Stimulated activated CD4-positive, alpha-beta T cell treated with anti-CD3 and anti-CD28 coated beads, Interleukin-4, amount 100 ng/mL, for 48 hours (primary cell): ENCODE data around the gene A1CF.

ENCODE experiments used
- DNase-seq, 2 donors: peaks; one replicate each; pipeline ENCODE4 v3.0.0-alpha.2; 2020; ENCODE audit warnings: low read depth in 2 of 2

A1CF gene

DNA sequence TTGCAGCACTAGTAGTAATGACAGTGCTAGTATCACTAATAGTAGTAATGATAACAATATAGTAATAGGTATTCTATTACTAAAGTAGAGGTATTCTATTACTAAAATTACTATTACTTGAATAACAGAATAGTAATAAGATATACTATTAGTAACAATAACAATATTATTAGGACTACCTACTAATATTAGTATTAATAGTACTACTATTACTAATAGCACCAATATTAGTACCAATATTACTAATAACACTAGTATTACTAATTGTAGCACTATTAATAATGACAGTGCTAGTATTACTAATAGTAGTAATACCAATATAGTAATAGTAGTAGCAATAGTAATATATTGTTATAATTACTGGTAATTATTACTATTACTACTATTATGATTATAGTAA, 24.1 kb downstream of the A1CF start:
- no peak for DNase-seq

DNA sequence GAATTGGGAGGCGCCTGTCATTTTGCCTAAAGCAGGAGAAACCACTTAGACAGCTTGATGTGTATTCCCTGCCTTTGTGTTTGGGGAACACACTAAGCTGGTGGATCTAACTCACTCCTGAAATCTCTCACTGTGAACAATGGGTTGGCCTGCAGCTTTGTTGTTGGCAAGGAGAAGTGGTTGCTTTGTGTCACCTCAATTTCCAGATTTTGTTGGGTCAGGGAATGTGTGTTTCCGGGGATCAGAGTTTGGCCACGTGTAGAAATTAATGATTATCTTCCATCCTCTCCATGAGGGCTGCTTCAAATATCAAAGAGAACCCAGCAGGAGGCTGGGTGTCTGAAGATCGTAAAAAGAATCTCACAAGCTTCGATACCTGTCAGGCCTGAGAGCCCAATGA, 27.8 kb downstream of the A1CF start:
- DNase-seq, result no peak

DNA sequence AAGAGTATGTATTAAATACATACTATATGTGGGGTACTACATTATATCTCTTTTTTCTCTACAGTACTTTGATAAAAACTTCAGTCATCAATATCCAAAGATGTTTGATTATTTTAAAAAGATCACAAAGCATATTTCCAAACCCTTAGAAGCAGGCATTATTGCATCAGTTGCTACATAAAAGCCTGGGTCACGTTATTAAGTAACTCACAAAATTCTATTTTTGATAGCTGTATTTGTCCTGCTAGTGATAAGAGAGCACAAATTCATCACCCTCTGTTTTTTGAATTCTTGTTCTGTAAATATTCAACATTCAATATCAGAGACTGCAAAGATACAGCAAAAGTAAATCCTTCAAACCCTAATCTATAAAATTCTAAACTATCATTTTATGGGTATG, 30.0 kb downstream of the A1CF start:
- no peak for DNase-seq

DNA sequence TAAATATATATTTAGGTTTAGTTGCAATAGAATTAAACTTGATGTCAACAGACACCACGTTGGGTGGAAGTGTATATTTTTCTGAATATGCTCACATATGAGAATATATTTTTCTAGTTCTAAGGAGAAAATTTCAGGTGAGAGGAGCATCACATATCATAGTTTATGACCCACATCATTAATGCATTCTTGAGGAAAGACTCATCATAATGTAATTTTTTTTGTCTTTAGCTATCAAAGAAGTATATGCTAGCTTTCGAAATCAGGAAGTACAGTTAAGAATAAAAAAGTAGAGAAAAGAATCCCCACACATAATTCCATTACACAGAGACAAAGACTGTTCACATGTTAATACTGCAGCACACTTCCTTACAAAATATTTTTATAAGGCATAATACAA, 30.4 kb downstream of the A1CF start:
- no peak for DNase-seq

DNA sequence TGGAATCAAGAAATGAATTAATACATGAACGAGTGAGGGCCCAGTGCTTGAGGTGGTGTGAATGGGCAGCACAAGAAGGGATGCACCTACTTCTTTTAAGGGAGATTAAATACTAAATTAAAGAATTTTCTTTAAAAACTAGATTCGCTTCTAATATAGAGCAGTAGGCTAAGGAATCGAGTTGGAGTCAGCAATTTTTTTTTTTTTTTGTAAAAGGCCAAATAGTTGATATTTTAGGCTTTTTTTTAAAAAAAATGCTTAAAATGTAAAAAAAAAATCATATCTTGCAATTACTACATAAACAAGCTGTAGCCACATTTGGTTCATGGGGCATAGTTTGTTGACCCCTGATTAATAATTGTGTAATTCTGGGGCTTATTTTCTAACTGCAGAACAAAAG, 31.9 kb downstream of the A1CF start:
- no peak for DNase-seq

DNA sequence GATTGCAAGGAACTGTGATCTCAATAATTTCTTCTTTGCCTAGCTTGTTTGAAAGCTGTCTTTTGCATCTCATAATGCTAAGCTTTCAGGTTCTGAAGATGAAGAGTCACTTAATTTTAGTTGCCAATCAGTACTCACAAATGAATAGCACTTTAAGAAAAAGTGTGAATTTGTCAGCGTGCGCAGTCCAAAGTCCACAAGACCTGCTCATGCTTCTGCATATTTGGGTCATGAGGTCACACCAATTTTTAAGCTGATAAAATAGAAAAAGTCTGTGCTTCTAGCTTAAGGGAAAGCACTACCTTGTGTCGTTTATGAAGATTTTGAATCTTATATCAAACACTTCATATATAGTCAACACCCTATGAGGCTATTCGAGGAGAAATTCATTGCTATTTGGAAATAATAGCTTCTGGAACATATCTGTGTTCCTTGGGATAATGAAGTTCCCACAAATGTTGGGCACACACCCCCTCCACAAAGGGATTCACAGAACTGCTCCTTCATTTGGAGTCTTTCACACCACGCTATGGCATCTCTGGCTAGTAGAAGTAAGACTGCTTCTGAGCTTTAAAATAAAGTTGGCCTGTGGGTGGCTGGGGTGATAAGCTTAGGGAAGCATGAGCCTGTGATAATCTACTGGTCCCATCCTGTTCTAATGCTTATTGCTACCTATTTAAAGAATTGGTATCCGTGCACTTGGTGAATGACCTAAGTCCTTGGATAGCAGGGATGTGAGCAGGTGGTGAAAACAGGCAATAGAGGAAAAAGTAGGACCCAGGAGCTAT, 33.3 kb downstream of the A1CF start:
- no peak for DNase-seq

DNA sequence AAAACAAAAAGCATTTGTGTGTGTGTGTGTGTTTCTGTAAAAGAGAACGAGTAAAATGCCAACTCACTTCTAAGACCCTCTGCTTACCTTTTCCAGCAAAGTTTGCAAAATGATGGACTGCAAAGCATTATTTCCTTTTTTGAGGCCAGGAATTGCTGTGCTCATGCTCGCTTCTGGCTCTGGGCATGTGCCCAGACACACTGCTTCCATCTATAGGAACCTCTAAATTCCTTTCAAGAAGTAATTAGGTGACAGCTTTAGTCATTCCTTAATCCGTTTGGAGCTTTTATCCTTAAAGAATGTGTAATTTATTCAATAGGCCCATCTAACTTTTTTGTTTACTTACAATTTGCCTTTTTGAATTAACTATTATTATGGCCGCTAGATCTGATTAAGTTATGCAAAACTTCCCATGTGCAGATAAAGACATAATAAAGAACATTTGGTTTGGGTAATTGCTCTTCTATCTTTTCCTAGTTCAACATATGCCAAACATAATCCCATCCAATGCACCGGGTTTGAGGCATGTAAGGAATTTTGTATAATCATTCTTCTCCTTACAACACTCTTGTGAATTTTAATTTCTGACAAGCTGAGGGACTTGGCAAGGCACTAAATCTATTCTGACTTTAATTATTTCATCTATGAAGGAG, 34.7 kb downstream of the A1CF start:
- DNase-seq, result no peak

DNA sequence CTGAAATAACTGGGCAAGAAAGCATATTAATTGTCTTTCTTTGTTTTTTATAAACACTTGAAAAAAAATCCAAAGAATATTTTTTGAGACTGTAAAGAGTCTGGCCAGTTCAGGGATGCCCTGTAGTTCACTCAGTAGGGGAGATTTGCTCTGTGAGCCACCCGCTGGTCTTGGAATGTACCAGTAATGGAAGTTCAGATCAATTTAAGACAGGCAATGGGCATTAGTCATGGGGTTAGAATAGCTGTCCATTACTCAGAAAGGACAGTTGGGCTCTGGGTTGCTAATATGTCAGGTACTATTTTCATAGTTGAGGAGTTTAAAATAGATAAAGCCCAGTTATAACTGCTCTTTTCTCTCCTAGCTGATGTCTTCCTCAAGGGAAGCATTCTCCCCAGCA, 38.7 kb downstream of the A1CF start:
- no peak for DNase-seq

DNA sequence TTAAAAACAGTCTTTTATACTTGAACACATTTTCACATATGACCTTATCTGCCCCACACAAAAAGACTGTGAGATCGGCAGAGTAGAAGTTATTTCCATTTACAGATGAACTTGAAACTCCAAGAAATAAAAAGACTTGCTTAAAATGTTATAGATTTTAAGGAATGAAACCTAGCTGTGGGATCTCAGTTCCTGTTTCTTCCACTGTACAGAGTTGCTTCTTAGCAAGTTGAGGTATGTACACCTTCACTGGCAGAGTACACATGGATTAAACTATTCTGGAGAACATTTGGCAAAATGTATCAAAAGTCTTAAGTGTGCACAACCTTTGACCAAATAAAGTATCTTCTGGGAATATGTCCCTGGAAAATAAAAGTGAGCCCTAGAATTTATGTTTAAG, 48.3 kb downstream of the A1CF start:
- no peak for DNase-seq

DNA sequence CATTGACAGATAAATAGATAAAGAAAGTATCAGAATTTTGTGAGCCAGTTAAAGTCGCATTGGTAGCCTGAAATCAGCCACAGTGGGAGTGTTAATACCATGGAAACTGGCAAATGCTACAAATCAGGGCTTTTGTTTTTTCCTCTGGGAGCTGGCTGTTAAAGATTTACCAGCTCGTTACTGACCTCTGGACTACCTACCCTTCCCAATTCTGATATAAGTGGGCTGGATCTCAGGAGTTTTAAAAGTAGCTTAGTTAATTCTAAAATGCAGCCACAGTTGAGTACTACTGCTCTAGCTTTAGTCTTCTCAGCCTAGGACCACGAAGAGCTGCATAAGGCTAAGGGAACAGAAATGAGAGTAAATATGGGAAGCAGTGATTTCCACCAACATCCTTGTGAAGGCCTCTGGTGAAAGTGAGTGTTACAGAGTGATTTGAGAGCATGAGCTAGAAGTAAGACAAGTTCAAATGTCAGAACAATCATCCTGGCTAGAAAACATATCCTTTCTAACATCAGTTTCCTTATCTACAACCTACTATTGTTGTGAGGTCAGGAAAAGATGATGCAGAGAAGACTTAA, 53.2 kb downstream of the A1CF start:
- no peak for DNase-seq

DNA sequence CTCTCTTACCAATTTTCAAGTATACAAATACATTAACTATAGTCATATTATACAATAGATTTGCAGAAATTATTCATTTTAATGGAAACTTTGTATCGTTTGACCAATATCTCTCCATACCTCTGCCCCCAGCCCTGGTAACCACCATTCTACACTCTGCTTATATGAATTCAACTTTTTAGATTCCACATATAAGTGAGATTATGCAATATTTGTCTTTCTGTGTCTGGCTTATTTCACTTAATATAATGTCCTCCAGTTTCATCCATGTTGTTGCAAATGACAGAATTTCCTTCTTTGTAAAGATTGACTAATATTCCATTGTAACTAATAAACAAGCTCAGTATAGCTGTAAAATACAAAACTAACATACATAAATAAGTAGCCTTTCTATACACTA, 55.4 kb downstream of the A1CF start:
- DNase-seq, result no peak

DNA sequence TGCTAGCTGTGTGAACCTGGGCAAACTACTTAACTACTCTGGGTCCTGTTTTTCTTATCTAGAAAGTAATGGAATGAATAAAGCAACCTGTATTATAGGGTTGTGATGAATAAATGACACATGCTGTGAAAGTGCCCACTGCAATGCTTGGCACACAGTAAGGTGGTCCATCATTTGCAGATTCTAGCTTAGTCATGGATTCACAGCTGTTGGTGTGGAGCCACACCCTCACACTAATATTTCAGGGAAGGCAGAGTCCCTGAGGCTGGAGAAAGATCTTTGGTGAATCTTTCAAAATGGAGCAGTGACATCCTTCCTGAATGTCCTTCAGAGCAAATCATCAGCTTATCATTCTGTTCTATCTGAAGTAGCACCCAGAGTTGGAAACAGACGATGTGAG, 60.6 kb downstream of the A1CF start:
- no peak for DNase-seq

DNA sequence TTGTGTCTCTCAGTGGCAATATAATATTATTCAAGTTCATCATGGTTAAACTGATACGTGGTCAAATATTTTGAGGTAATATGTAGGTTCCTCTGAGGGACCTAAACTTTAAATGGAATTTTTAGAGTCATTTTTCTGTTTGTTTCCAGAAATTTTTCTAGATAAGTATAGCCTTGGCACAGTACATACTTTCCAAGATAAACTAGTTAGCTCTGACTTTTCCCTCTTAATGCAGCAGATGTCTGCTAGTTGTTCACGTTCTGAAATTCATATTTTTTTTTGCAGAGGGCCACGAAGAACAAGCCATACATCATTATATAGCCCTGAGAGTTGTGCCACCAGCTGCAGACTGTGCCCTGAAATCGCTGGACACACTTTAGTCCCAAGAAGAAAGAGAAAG, 61.6 kb downstream of the A1CF start:
- DNase-seq, result no peak

DNA sequence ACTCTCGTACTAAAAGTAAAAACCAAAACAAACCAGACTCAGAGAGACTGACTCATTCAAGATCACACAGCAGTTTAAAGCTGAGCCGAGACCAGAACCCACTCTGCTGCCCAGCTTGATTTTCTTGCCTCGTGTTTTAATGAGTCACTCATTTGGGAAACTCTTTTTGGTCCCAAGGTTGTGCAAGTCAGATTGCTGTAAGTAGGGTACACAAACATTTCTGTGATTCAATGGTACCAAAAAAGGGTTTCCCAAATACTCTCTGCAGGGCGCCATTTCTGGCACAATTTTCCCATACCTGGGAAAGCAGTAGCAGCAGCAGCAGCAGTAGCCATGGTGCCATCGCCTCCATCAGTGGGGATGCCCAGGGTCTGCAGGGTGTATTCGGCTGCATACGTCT, 75.8 kb downstream of the A1CF start:
- no peak for DNase-seq

DNA sequence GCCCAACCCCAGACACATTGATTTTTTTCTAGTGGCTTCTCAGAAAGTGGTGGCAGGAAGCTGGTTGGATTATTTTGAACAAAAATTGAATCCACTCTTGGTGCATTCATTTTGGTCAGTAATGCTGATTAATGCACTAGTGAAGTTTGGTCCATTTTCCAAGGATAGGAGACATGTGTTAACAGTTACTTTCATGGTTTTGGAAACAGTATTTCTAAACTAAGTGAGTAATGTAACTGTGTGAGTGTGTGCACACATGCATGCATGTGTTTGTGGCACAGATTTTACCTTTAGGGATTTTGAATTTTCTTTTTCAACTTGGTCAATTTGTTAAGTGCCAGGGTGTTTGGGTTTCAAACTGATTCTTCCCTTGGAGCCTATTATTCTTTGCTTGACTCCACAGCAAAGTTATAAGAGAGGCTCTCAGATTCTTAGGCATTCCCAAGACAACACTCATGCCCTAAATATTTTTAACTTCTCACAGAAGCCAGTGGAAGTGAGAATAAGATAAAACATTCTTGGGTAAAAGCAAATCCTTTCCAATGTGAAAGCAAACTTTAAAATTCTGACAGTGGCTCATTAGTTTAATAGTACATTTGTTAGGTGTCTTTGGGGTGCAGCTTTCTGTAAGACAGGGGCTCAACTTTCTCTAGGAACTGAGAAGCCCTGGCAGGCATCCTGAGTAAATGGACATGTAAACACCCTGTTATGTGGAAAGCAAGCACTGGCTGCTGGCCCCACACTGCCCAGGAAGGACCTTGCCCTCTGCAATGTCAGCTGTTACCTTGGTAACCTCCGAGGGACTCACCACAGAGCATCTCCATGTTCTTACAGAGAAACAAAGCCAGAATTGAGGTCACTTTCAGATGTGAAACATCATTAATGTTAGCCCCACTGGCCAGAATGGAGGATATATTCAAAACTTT, 77.3 kb downstream of the A1CF start:
- DNase-seq, result no peak

DNA sequence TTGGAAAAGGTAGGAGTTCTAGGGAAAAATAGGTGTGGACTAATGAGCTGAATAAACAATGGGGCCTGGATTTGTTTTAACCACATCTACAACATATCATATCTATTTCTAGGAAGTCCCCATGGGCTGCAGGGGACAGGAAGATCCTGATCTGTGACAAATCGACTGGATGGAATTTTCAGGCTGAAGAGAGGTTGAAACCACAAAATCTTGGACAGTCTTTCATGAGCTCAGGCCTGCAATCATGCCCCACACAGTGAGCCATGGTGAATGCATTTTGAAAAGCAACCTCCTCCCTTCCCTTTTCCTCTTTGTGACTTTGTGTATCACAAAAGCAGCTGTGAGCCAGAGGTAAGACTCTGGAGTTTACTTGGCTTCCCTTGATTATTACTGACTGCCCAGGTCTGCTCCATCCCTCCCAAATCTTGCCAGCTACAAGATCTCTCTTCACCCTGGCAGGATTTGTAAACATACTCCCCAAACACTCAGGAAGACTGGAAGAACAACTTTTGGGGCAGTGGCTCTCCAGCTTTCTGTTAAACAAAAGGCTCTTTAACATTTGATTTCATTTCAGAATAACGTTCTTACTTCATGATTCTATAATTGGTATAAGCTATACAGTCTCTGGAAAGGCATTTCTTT, 79.3 kb downstream of the A1CF start:
- DNase-seq, result no peak

DNA sequence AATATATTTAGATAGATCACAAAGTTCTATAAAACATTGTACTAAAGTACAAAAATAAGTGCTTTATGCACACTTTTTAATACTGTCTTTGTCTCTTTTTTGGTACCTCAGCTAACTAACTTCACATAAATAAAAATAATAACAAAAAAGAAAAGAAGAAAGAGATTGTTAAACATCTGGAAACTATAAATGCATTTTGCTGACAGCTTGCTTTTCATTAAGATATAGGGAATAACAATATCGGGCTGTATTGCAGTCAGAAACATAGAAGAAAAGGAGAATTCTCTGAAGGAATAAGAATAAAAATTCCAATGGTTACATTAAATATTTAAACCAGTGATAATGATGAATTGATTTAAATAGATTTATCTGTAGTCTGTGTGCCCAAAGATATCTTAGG, 85.8 kb downstream of the A1CF start:
- no peak for DNase-seq

DNA sequence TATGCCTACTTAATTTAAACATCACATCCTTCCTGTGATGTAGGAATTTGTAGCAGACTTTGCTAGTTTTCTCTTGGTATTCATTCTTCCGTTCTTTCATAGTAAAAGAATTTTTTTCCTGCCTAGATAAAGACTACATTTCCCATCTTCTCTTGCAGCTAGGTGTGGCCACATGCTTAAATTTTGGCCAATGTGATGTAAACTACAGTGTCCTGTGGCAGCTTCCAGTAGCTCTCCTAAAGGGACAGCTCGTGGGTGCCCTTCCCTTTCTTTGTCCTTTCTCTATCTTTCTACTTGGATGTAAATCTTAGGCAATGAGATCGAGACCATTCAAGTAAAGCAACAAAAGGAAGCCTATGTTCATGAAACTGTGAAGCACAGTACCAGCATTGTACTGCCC, 87.1 kb downstream of the A1CF start:
- DNase-seq, result no peak

DNA sequence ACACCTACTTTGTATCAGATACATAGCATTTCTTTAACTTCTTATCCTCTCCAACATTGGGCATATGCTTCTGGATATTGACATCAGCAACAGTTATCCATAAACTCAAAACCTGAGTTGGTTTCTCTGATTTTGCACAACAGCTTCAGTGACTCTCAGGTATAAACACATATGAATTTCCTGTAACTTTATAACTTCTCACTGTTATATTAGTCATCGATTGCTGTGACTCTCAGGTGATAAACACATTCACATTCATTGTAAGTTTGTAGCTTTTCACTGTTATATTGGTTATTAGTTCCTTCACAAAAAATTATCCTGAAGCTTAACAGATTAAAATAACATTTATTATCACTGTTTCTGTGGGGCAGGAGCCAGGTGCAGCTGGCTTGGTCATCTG, 88.7 kb downstream of the A1CF start:
- no peak for DNase-seq

DNA sequence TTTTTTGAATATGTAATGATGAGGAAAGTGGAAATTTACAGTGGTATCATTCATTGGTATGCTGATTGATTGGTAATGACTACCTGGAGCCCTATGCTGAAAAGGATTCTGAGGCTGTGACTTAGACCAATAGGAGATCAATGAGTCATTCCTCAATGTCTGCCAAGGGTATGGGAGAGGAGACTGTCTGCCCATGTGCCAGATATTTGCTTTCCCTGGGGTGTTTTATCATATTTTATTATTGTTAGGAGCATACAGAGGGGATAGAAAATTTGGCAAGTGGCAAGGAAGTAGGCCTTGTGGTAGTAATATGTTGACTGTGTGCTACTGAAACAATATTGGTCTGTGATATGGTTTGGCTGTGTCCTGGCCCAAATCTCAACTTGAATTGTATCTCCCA, 90.9 kb downstream of the A1CF start:
- DNase-seq, result no peak
